Kidney epithelial cell (primary cell): ENCODE data around the gene HIRA. TPM values are rescaled to one million over a fixed set of nuclear protein-coding genes. Genes with fewer than 3 reads are reported as not detected.

Source experiments
- DNase-seq: peaks from one replicate; pipeline ENCODE4 v3.0.0-alpha.2; 2010; ENCODE audit warnings: low read depth
- H3K27me3 ChIP-seq: 2 replicates; pipeline ENCODE4 v1.6.0; 2011; ENCODE audit warnings: low read length; ENCODE audit not compliant: control insufficient read depth, insufficient read depth
- H3K36me3 ChIP-seq: 2 replicates; pipeline ENCODE4 v1.5.1; 2011; ENCODE audit warnings: low read length; ENCODE audit not compliant: control insufficient read depth, insufficient read depth
- H3K4me3 ChIP-seq: 2 replicates; pipeline ENCODE4 v1.5.1; 2011; ENCODE audit warnings: low read depth, mild to moderate bottlenecking, control low read depth, low read length
- CTCF ChIP-seq: IDR thresholded peaks from 2 replicates; pipeline ENCODE4 v1.5.1; 2011; ENCODE audit warnings: mild to moderate bottlenecking, moderate library complexity, low read length, control low read depth, inconsistent platforms; ENCODE audit not compliant: insufficient read depth, poor library complexity, severe bottlenecking
- total RNA-seq: library from RNA; depleted of rRNA; stranded (reverse); fragments of >200 nt; gene quantifications from 2 replicates; pipeline ENCODE4 v1.2.3, GENCODE V29; 2015

HIRA gene
- total RNA-seq, 1 donor from 2014 or later: 31.8 TPM

DNA sequence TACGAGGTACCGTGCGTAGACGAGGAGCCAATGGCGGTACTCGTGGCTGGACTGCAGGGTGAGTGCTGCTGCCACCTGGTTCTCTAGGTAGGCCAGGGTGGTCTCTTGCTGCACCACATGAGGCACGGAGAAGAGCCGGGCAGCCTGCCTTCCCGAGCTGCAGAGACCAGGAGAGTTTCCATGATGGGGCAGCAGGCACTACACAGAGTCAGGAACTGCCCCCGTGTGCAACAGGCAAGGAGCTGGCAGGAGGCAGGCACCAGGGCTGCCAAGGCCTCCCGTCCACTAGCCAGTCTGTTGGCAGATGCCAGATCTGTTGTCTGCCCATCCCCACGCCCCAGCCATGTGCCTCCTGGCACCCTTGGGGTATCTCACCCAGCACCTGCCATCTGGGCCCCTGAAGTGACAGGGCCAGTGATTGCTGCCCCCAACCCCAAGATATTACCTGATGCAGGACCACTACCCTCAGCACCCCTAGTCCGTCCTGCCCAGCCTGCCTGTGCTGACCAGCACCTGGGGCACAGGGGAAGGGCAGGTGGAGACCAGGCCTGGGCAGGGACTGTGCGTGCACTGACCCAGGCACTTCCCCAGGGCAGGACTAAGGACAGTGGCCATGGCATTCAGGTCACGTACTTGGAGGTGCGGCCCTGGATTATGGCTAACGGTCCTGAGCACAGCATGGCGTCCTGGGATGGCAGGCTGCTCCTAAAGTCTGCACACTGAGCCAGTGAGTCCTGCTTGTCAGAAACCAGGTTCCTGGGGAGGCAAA lies 78.0 kb downstream of the HIRA start:
- H3K36me3 ChIP-seq: peaks cover 1% of the 10 kb centered on the region
- no peak overlapping the region for H3K4me3 ChIP-seq
- no peaks in the 10 kb centered on the region for H3K27me3 ChIP-seq
- TF ChIP-seq CTCF: no peak
- no peak for DNase-seq

DNA sequence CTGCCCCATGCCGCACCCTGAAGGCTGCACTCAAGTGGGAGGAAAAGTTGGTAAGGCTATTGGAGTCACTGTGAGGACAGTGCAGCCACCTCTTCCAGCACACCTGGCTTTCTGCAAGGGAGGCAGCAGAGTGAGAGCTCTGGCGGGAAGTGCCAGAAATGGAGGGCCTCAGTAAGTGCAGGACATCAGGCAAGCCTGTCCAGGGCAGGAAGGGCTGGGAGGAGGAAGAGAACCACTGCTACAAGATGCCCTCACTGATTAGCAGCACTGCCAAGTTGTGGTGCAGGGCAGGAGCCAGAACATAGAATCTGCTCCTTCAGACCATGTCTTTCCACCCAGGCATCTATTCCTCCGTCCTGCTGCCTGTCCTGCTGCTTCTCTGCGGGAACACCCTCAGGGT lies 78.8 kb downstream of the HIRA start:
- Histone ChIP-seq H3K4me3 (no peak overlapping the region), H3K36me3 (peaks cover 1% of the 10 kb centered on the region), H3K27me3 (no peaks in the 10 kb centered on the region)
- TF ChIP-seq CTCF: no peak
- DNase-seq: no peak

DNA sequence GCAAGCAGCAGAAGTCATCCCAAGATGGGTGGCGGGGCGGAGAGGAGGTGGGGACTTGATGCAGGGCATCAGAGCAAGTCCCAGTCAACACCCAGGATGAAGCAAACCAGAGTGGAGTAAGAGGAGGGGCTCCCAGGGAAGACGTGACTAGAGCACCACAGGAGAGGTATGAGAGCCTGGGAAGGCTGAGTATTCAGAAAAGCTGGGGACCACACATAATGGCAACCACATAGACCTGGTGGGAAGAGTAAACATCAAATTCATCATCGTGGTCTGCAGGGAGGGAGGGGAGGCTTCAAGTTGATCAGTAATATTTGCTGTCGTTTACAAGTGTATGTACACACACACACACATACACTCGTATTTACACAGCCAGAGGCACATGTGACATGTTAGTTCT lies 79.3 kb downstream of the HIRA start:
- Histone ChIP-seq H3K36me3 (peaks cover 1% of the 10 kb centered on the region), H3K4me3 (no peak overlapping the region), H3K27me3 (no peaks in the 10 kb centered on the region)
- no peak for DNase-seq
- TF ChIP-seq CTCF: no peak

GRCh38 chr22:19351604-19352003 lies 79.9 kb downstream of the HIRA start:
- no peak overlapping the region for H3K4me3 ChIP-seq
- peaks cover 1% of the 10 kb centered on the region for H3K36me3 ChIP-seq
- DNase-seq: no peak
- no peaks in the 10 kb centered on the region for H3K27me3 ChIP-seq
- TF ChIP-seq CTCF: no peak

DNA sequence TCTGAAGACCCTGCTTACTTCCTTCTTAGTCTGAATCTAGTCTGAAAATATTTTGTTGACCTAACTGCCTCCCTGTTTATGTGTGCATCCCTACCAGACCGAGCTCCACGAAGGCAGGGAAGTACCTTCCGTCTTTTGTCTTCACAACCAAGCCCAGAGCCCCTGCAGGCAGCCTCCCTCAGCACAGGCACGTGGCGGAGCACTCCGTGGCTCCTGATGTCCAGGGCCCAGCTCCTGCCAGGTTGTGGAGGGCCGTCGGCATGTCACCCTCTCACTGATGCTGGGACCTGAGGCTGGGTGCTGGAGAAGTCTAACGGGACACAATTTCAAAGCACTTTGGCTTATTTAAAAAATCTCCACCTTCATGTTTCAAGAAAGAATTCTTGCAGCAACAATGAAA lies 80.6 kb downstream of the HIRA start:
- no peaks in the 10 kb centered on the region for H3K27me3 ChIP-seq
- no peak for DNase-seq
- no peak overlapping the region for H3K4me3 ChIP-seq
- TF ChIP-seq CTCF: no peak
- peaks cover 1% of the 10 kb centered on the region for H3K36me3 ChIP-seq

GRCh38 chr22:19350476-19350859 lies 81.1 kb downstream of the HIRA start:
- Histone ChIP-seq H3K36me3 (peaks cover 2% of the 10 kb centered on the region), H3K4me3 (no peak overlapping the region), H3K27me3 (no peaks in the 10 kb centered on the region)
- DNase-seq: no peak
- TF ChIP-seq CTCF: no peak
